ENCODE results near the gene WASF3.

DNA sequence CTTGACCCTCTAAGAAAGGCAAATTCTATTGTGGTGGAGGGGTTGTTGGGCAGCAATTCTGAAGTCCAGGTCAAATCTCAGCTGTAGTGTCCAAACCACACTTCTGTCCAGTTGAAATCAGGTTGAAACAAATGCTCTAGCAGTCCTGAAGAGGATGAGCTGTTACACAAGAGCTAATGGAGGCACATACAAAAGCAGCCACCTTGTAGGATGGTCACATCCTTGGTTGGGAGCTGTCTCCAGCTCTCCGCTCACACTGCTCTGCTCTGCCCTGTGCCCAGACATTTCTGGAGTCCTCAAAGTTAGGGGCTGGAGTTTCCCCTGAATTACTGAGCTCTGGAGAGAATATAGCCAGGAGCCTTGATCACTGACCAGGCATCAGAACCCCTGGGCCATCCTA, 155.9 kb downstream of the WASF3 start:
- TF ChIP-seq, protein P1, sequence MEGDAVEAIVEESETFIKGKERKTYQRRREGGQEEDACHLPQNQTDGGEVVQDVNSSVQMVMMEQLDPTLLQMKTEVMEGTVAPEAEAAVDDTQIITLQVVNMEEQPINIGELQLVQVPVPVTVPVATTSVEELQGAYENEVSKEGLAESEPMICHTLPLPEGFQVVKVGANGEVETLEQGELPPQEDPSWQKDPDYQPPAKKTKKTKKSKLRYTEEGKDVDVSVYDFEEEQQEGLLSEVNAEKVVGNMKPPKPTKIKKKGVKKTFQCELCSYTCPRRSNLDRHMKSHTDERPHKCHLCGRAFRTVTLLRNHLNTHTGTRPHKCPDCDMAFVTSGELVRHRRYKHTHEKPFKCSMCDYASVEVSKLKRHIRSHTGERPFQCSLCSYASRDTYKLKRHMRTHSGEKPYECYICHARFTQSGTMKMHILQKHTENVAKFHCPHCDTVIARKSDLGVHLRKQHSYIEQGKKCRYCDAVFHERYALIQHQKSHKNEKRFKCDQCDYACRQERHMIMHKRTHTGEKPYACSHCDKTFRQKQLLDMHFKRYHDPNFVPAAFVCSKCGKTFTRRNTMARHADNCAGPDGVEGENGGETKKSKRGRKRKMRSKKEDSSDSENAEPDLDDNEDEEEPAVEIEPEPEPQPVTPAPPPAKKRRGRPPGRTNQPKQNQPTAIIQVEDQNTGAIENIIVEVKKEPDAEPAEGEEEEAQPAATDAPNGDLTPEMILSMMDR (IDR thresholded peaks at IDR 0.05; ENCODE audit: low read length), result no peak
- TF ChIP-seq EZH2 (optimal IDR thresholded peaks at IDR 0.05; ENCODE audit: low read depth, low read length) (no peak), EZH2phosphoT487 (IDR thresholded peaks at IDR 0.05; ENCODE audit: low read length) (no peak)
